ENCODE results near the gene USP48.

USP48 gene

DNA sequence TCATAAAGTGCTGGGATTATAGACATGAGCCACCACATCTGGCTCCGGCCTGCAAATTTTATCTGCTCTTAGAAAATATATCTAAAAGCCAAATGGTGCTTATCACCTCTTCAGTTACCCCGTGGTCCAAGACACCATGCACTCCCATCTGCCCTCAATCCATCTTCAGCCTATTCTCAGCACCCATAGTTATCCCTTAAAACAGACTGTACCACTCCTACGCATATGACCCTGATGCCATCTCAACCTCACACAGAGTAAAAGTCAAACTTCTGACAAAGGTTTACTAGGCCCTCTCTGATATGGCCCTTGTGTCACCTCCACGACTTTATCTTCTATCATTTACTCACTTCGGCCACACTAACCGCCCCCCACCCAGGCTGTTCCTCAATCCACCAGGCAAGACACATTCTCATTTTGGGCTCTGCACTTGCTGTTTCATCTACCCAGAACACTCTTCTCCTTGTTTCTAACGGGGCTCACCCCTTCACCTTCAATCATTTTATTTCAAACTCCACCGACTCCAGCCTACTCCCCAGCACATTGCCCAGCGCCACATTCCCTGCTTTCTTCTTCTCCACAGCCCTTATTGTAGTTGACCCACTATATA, 33.0 kb downstream of the USP48 start:
- DNase-seq (ENCODE audit: low read depth in 2 of 2) = no peak

DNA sequence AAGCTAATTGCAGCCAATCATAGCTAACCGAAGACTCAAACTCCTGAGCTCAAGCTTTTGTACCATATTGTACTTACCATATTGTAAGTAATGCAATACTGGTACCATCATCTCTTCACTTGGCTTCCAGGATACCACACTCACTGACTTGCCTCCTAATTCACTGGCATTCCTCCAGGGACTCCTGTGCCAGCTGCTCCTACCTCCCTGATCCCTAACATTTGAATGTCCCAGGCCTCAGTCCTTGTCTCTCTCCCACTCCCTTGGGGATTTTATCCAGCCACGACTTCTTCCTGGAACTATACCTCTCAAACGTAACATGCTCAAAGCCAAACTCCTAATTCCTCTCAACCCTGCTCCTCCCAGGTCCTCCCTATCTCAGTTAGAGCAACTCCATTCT, 33.8 kb downstream of the USP48 start:
- no peak for DNase-seq (ENCODE audit: low read depth in 2 of 2)

DNA sequence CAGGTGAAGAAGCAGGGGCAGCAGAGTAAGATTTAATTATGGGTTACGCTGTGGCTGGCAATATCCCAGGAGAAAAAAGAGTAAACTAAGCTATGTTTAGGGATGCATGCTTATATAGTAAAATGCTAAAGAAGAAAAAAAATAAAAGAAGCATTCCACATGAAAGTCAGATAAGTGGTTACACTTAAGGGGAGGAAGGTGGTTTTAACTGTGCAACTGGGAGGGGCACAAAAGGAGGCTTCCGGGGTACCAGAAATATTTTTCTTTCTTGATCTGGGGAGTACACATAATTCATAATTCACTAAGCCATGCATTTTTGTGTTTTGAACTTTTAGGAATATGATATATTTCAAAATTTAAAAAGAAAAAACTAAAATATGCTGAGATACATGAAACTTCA, 39.5 kb downstream of the USP48 start:
- no peak for DNase-seq (ENCODE audit: low read depth in 2 of 2)

DNA sequence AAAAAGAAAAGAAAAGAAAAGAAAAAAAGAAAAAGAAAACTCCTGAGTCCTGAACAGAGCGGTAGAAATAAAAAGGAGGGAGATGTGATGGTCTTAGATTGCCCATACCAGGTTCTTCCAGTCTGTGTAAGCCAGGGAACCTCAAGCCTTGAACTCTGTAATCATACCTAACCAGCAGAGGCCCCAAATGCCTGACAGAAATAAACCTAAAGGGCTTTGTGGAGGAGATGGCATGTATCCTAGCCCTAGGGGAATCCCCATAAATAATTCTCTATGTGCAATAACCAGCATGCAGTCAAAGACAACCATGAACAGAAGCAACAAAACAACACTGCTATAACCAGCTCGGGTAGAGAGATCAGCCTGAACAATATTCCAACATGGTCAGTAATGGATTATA, 40.4 kb downstream of the USP48 start:
- no peak for DNase-seq (ENCODE audit: low read depth in 2 of 2)

DNA sequence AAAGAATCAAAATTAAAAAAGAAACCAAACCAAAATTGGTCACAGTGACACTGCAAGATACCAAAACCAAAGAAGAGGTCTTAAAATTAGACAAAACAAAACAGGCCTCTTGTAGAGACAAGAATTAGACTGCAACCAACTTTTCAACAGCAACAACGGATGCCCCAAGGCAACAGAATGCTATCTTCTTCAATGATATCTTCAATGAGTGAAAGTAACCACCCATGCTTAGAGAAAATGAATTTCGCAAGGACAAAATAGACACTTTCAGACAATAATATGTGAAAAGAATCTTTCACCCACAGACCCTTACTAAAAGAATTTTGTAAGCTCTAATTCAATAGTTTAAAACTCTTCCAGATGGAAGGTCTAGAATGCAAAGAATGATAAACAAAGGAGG, 41.7 kb downstream of the USP48 start:
- no peak for DNase-seq (ENCODE audit: low read depth in 2 of 2)

DNA sequence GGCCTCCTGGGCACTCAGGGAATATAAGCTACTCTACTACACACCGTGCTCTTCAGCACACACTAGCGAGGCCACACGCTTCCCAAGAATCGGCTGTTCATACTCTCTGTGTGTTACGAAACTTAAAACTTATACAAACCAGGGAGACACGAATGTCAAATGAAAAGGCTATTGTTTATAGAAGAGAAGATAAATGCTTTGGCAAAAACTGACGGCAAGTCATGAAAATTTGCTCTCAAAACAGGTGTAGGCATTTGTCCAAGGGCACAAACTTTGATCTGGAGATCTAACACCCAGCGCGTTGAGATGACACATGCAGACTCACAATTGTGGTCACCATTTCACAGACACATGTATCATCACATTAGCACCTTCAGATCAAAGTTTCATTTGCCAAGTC, 46.1 kb downstream of the USP48 start:
- no peak for DNase-seq (ENCODE audit: low read depth in 2 of 2)

DNA sequence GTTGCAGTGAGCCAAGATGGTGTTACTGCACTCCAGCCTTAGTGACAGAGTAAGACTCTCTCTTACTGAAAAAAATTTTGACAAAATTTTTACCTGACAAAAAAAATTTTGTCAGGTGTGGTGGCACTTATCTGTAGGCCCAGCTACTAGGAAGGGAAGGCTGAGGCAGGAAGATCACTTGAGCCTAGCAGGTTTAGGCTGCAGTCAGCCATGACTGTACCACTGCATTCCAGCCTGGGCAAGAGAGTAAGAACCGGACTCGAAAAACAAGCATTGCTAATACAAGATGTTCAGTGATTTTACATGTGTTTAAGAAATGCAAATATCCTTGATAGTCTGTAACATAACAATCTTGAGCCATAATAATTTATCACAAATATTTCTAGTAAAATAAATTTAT, 46.9 kb downstream of the USP48 start:
- no peak for DNase-seq (ENCODE audit: low read depth in 2 of 2)

DNA sequence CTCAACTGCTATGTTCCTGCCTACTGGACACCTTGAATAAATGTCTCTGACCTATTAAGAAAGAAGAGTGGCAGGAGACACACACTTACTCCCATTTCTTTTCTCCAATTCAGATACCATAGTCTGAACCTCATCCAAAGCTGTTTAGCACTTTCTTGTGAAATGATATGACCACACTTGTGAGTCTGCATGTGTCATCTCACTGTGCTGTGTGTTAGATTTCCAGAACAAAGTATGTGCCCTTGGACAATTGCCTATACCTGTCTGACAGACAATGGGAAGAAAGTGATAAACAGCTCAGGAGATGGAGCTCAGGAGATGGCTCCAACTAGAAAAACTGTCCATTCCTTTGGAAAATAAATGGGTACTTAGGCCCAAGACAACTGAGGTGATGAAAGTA, 48.4 kb downstream of the USP48 start:
- DNase-seq (ENCODE audit: low read depth in 2 of 2) = no peak

DNA sequence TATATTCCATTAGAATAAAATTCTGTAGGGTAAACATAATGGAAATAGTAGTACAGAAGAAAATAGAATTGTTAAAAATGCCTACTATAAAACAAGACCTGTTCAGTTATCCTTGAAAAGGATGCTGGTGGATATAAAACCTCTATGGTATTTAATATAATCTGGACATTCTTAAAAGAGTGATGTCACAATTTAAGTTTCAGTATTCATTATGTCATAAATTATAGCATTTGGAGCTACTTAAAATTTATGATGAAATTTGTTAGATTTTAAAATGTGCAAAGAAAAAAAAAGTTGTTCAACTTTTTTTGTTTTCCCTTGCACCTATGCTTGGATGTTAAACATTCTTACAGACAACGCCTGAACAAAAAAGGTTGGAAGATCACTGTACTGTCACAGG, 50.3 kb downstream of the USP48 start:
- DNase-seq (ENCODE audit: low read depth in 2 of 2) = no peak

DNA sequence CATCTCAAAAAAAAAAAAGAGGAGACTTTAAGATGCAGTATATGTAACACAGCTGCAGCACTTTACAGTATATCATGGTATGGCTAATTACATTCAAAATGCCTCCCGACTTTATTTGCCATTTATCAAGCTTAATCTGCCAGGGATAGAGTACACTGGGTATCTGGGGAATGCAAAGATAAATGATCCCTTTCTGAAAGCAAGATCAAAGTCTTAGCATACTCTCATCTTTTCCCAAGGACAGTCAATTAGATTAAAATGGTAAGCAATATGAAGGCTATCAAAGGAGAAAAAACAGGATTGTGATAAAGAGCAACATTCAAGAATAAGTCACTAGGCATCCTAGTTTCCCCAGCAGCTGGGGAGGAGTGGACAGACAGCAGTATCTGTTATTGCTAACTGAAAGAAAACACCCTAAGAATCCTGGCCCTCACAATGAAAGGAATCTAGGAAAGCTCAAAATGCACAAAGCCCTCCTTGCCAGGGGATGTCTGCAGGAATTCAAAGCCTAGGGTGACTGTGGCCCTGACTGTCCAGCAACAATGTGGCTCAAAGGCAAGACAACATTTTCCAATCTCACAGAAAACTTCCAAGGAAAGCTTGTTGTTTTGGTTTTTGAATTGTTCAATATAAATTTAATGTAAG, 57.1 kb downstream of the USP48 start:
- no peak for DNase-seq (ENCODE audit: low read depth in 2 of 2)

DNA sequence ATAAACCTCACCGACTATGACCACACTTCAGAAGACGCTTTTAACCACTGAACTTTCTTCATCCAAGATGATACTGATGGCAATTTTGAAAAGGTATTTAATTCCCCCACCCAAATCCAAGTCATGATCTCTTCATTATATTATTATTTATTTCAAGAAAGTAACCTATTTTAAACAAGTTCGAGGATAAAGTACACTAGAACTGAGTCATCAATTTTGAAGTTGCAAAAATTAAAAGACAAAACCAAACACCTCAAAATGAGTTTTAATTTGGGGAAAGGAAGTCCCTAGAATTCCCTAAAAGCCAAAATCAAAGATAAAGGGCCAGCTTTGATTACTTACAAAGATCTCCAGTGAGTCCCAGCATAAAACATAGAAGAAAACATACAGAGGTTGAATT, 58.4 kb downstream of the USP48 start:
- no peak for DNase-seq (ENCODE audit: low read depth in 2 of 2)

DNA sequence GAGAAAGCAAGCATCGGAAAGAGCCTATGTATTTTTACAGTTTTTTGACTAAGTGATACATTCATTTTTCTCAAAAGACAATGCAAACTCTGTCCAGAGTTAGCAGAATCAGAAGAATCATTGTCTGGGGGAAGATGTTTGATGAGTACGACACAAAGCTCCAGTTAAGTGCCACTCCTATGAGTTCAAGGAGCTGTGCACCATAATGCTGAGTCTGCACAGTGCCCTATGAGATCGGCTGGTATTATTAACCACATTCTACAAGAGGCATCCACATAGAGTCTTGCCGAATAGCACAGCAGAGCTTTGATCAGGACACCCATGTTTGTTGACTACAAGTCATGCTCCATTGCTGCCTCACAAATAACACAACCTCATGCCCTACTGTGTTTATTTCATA, 58.9 kb downstream of the USP48 start:
- DNase-seq (ENCODE audit: low read depth in 2 of 2) = no peak

DNA sequence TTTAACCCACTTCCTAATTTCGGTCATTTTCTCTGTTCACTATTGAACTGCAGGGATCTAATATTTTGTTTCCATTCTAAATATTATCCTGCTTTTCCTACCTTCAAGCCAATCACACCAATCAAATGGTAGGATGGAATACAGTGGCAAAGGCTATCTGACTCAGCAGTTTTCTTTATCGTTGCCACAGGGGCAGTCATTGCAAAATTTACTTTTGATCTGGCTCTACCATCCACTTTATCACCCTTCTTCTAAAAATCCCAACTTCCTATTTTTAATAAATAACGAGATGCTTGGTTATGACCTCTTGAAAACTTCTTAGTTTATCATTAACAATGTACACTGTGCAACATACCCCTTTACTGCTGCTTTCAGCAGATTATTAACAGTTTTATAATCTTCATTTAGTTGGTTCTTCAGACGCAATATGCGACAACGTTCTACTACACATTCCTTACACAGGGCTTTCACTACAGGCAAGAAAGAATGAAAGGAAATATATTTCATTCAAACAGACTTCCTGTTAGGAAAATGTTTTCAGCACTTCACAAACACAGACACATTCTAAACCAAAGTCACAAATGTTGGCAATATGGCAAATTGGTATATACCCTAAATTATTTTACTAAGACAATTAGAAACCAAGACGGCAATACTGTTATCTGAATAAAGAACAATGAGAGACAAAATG, 61.5 kb downstream of the USP48 start:
- no peak for DNase-seq (ENCODE audit: low read depth in 2 of 2)

DNA sequence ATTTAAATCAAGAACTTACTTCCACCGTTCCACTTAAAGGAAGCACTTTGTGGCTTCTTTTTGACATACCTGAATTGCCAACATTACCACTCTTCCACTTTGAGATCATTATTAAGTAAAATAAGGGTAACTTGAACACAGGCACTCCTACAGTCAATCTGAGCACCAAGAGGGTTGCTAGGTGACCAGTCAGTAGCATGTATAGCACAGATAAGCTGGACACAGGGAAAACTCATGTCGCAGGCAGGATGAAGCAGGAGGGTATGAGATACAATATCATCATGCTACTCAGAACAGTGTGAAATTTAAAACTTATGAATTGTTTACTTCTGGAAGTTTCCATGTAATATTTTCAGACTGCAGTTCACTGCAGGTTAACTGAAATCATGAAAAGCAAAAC, 66.8 kb downstream of the USP48 start:
- no peak for DNase-seq (ENCODE audit: low read depth in 2 of 2)

DNA sequence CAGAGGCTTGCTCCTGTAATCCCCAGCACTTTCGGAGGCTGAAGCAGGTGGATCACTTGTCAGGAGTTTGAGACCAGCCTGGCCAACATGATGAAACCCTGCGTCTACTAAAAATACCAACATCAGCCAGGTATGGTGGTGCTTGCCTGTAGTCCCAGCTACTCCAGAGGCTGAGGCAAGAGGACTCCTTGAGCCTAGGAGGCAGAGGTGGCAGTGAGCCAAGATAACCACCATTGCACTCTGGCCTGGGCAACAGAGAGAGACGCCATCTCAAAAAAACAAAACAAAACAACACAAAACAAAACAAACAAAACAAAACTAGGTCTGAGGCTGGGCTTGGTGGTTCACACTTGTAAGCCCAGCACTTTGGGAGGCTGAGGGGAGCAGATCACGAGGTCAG, 75.1 kb downstream of the USP48 start:
- DNase-seq (ENCODE audit: low read depth in 2 of 2) = no peak

DNA sequence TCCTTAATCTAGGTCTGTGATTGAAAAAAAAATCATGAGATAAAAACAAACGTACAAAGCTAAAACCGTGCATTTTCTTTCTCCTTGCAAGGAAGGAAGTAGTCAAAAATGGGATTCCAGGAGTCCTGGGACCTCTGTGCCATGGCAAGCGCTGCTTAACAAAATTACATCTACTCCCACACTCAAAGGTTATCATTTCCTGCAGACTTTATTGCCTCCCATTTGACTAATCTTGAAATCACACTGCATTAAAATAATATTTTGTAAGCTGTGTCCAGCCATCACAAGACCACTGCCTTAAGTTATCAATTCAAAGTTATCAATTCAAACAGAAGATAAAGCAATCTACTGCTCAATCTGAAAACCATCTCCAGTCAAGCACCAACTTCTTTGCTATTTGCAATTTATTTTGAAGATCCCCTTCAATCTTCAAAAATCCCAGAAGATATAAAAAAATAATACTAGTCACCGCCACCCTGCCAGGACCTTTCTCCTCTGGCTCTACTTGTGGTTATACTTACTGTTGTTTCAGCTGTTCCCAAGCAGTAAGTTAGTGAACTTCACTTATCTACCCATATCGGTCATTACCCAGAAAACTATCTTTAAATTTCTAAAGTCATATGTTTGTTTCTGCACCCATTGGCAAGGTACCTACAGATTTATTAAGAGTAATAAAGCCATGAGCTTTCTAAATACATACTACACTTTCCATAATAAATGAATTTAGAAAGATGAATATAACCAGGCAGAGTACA, 75.7 kb downstream of the USP48 start:
- no peak for DNase-seq (ENCODE audit: low read depth in 2 of 2)

DNA sequence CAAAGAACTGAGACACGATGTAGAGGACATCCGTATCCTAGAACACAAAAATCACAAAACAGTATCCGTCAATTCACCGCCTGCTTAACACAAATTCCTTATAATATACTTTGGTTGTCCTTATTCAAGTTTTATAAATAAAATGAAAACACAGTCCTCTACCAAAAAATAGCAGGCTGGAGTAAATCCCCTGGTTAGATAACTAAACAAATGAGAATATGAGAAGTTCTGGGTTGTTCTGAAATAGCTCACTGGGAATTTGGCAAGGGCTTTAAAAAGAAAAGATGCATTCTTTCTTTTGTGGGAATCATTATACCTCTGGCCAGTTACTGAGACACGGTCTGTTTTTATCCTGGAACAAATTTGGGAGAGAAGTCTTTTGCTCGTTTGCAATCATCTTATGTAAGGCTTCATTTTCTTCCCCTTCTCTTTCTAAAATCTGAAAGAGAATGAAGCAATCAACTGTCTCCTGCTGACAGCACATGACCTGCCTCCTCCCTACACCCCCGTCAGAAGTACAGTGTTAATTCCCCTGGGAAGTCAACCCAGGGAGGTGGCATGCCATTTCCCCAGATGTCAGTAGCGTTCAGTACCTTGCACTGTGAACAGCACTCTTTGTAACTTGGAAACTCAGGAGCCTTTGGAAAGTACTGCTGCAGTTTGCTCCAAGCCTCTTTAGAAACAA, 76.7 kb downstream of the USP48 start:
- no peak for DNase-seq (ENCODE audit: low read depth in 2 of 2)

DNA sequence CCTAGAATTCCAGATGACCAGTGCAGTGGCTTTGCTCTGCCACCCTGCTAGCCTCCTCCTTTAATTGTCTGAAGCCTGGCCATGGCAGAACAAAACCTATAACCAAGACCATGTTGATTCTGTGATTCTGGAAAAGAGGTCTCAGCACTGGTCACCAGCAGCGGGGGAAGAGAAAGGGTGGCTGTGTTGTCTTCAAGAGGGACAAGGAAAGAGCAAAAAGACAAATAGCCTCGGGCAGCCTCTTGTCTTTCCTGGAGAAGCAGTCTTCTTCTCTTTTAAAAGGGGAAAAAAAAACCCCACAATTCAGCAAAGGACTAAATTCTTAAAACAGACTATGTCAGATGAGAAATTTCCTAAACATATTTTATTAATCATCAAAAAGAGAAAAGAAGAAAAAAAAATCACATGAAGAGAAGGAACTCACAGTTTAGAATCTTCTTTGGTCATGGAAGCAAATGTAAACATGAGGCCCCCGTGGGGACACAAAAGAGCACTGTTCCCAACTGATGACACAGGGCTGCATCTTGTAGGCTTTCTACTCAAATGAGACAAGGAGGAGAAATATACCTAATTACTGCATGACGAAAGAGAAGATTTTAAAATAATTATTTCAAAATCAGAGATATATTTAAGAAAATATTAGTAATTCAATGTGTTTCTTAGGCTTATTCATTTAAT, 77.5 kb downstream of the USP48 start:
- no peak for DNase-seq (ENCODE audit: low read depth in 2 of 2)

DNA sequence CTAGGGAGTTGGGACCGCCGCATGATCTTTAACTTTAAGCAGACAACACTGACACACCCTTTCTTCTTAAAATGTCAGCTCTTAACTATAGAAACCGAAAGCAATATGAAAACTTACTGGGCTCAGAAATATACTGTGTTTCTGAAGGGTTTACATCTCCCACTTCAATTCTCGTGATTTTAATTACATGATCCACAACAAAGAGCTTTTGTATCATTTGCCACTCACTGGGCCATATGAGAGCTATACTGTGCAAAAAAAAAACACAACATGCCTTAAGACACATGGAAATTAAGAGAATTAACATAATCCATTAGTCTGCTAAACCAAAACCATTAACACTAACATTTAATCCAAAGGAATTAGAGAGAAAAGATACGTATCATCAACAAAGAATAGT, 78.8 kb downstream of the USP48 start:
- no peak for DNase-seq (ENCODE audit: low read depth in 2 of 2)

DNA sequence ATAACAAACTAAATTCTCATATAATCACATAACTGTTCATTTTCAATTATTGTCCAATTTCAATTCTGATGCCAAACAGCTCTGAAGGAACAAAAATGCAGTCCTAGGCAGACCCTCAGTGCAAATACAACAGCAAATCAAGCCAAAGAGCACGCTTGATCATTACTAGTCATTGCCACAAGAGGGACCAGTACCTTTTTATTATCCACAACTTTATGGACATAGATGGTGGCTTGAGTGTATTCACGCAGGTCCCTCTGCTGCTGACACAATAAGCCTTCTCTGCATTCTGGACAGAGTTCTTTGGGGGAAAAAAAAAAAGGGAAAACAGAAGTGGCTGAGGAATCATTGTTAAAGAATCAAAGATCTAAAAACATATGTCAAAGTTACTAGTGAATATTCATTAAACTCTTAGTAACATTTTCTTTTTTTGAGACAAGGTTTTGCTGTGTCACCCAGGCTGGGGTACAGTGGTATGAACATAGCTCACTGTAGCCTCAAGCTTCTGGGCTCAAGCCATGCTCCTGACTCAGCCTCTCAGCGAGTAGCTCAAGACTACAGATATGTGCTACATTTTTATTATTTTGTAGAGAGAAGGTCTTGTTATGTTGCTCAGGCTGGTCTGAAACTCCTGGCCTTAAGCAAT, 79.5 kb downstream of the USP48 start:
- DNase-seq (ENCODE audit: low read depth in 2 of 2) = no peak

DNA sequence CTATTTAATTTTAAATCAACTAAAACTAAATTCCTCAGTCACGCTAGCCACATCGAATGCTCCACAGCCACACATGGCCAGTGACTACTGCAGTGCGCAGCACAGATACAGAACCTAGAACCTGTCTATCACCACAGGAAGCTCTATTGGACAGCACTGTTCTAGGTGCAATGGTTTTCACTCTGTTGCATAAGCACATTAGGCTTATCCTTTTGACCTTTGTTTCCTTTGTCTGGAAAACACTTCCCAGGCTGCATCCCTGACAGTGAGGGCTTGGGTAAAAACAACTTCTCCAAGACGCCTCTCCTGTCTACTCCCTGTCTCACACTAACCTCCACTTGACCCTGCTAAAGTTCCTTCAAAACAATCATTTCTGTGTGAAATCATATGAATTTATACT, 80.2 kb downstream of the USP48 start:
- no peak for DNase-seq (ENCODE audit: low read depth in 2 of 2)
